Pancreas (tissue), 10 donors: ENCODE measurements around the gene RSPH6A. TPM values are rescaled to one million over a fixed set of nuclear protein-coding genes. Genes with fewer than 3 reads are reported as not detected.

Source experiments
- ATAC-seq, 4 donors: fragments of 200-7000 bp; cut with Tn5 transposase; one replicate each; pipeline versions ENCODE4 v1.8.0 to v1.9.1; 2020; ENCODE audit warnings: mild to moderate bottlenecking in 4 of 4, moderate library complexity in 4 of 4
- DNase-seq, 6 donors: peaks; one replicate each; pipeline ENCODE4 v3.0.0-alpha.2; 2020
- FAIRE-seq: peaks from 2 replicates; lab custom pipeline; 2012; peaks lifted over from hg19 to GRCh38; lab: Jason Lieb, UNC
- H3K27ac ChIP-seq, 4 donors: fragments of 200-600 bp; sonication (generic); 1 replicate in 3 of 4; 2 replicates in 1 of 4; pipeline versions ENCODE4 v1.5.0 to v1.8.0; 2020
- H3K27me3 ChIP-seq, 4 donors: fragments of 200-600 bp; one replicate each; pipeline ENCODE4 v1.8.0; 2021
- H3K36me3 ChIP-seq, 3 donors: fragments of 200-600 bp; sonication (generic) in 1 of 3; one replicate each; pipeline versions ENCODE4 v1.5.0 to v1.8.0; 2020 to 2021
- H3K4me1 ChIP-seq, 3 donors: fragments of 200-600 bp; one replicate each; pipeline ENCODE4 v1.8.0; 2021
- H3K4me3 ChIP-seq, 4 donors: fragments of 200-600 bp; sonication (generic) in 2 of 4; one replicate each; pipeline versions ENCODE4 v1.5.0 to v1.8.0; 2020 to 2021
- H3K9me3 ChIP-seq, 4 donors: fragments of 200-600 bp; one replicate each; pipeline ENCODE4 v1.8.0; 2021
- CTCF ChIP-seq, 4 donors: fragments of 200-600 bp; sonication (generic) in 3 of 4; IDR thresholded peaks; one replicate each; pipeline versions ENCODE4 v1.5.0 to v1.8.0; 2021; ENCODE audit warnings: antibody characterized with exemption in 4 of 4
- WGBS, 2 donors: extraction: QIAGEN DNeasy Blood & Tissue Kit; methylation state at CpG; one replicate each; pipeline ENCODE4 v1.1.7; 2013; 5-methylcytosine and 5-hydroxymethylcytosine counted together
- intact Hi-C, 3 donors: fragments of 100-400 bp; cut with DNase I; formaldehyde crosslinking; loops; one replicate each; pipeline versions ENCODE4 v1.11.1 to v1.14.2; 2022
- polyA plus RNA-seq, 2 donors: library from polyadenylated mRNA; stranded (reverse); fragments of 200-250 nt; gene quantifications; one replicate each; pipeline ENCODE4 v1.2.3, GENCODE V29; 2013
- total RNA-seq, 6 donors: library from RNA; stranded (reverse); fragmentation: NEBNext Ultra II Directional in 4 of 6; extraction: Animal tissue kit (Norgen Biotek cat#: 25700) in 4 of 6; gene quantifications; one replicate each; pipeline versions ENCODE4 v1.2.1 to v1.2.4, GENCODE V29; 2021 to 2023
- donor health status: healthy with polysubstance abuse.
- donor health status: DM: no; HTN: no; CAD: no; lungs with moderate emphysema.
- donor health status: DM: no; HTN: no; CAD: no.
- donor health status: control.
- donor health status: control.
- donor health status: Bipolar disorder and iron deficiency.
- donor health status: DM: yes; HTN: yes; CAD: no.
- donor health status: DM: no; HTN: no; CAD: no.
- donor health status: DM: no; HTN: no; CAD: no.
- donor health status: DM: yes; HTN: yes; CAD: no.

RSPH6A gene
- total and polyA plus RNA-seq, 8 donors: 0.08 TPM; not detected in 6

DNA sequence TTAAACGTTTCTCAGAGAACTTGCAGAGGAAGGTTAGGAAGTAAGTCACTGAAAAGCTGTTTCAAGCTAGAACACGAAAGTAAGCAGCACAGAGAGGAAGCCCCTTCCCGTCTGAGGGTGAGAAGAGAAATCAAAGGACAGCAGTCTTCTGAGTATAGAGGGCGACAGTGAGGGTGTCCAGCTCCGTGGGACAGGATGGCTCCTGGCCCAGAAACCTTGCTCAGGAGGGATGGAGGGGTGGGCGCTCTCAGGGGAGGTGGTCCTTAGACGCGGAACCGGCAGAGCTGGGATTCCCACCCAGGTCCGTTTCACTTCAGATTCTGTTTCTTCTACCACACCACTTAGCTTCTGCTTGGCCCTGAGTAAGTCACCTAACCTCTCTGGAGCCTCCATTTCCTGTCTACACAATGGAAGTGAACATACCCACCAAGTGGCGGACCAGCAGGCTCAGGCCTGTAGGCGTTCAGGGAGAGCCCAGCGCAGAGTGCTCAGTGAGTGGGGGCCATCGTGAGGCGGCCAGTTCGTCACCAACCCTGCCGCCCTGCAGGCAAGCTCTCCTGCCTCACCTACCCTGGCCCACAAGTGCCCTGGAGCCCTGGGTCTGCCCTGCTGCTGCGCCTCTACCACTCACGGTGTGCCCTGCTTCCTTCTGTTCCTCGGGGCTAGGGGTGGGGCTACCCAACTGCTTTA lies 5.5 kb upstream of the RSPH6A start:
- ATAC-seq (no peak), FAIRE-seq (no peak), DNase-seq (no peak)
- Histone ChIP-seq H3K4me3 (no peak overlapping the region), H3K4me1 (no peaks in the 10 kb centered on the region), H3K27ac (no peak overlapping the region), H3K36me3 (peaks cover 0 to 21% (median 0%) of the 10 kb centered on the region in 3 donors), H3K9me3 (no peaks in the 10 kb centered on the region), H3K27me3 (no peaks in the 10 kb centered on the region)
- intact Hi-C loops: no loop called here
- no peak for TF ChIP-seq CTCF (IDR thresholded peaks at IDR 0.05)
- WGBS, 2 donors: 78 to 80% methylated on average over 20 of the region's 20 CpGs

DNA sequence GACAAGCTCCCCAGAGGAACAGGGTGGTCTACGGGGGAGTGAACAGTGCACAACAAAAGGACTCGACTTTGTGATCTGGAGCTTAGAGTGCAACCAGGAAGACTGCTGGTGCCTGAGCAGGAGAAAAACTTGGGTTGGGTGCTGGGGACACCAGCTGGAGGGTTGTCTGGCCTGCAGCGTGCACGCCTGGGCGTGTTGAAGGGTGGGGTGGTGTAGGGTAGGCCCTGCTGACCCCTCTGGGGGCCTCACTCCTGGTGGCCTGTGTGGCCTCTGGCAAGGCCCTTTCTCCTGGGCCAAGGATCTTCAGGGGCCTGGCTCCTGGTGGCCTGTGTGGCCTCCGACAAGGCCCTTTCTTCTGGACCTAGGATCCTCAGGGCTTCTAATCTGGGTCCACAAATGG lies 4.7 kb upstream of the RSPH6A start:
- ATAC-seq (no peak), FAIRE-seq (no peak), DNase-seq (no peak)
- intact Hi-C loops: loop anchor here in 2 of 3 donors (5.0 to 10.0 kb wide), 2 partner anchors 195 to 198 kb away; no protein-coding TSS in a partner anchor
- Histone ChIP-seq H3K27me3 (no peaks in the 10 kb centered on the region), H3K36me3 (peaks cover 0 to 13% (median 0%) of the 10 kb centered on the region in 3 donors), H3K9me3 (no peaks in the 10 kb centered on the region), H3K27ac (no peak overlapping the region), H3K4me1 (no peaks in the 10 kb centered on the region), H3K4me3 (no peak overlapping the region)
- no peak for TF ChIP-seq CTCF (IDR thresholded peaks at IDR 0.05)
- WGBS, 2 donors: 86 to 87% methylated on average over 6 of the region's 6 CpGs

- intact Hi-C loops: loop anchor here in 2 of 3 donors (5.0 to 10.0 kb wide), 2 partner anchors 197 to 199 kb away; no protein-coding TSS in a partner anchor
- Histone ChIP-seq H3K36me3 (peaks cover 0 to 5% (median 0%) of the 10 kb centered on the region in 3 donors), H3K27ac (no peak overlapping the region), H3K4me3 (no peak overlapping the region), H3K27me3 (no peaks in the 10 kb centered on the region), H3K4me1 (no peaks in the 10 kb centered on the region), H3K9me3 (no peaks in the 10 kb centered on the region)
- WGBS, 2 donors: 76 to 80% methylated on average over 19 of the region's 19 CpGs
- DNase-seq (peak in 4 of 6 donors; percentile 33 to 82 (median 44)), FAIRE-seq (no peak), ATAC-seq (peak; percentile 15 to 29 (median 16))
- TF ChIP-seq CTCF (IDR thresholded peaks at IDR 0.05): no peak
Observed at GRCh38 chr19:45817725-45818301, 2.7 kb upstream of the RSPH6A start.

GRCh38 chr19:45817010-45817724 lies 2.1 kb upstream of the RSPH6A start:
- H3K27ac ChIP-seq: no peak overlapping the region
- FAIRE-seq: peak; percentile 34
- TF ChIP-seq CTCF (IDR thresholded peaks at IDR 0.05): peak; percentile 94 to 99 (median 98)
- DNase-seq: peak; percentile 90 to 99 (median 96)
- H3K36me3 ChIP-seq: no peaks in the 10 kb centered on the region
- no peaks in the 10 kb centered on the region for H3K27me3 ChIP-seq
- WGBS, 2 donors: 13 to 22% methylated on average over 24 of the region's 24 CpGs
- H3K4me1 ChIP-seq: no peaks in the 10 kb centered on the region
- peak; percentile 91 to 97 (median 93) for ATAC-seq
- intact Hi-C loops: loop anchor here in 2 of 3 donors (5.0 to 10.0 kb wide), 2 partner anchors 198 to 200 kb away; no protein-coding TSS in a partner anchor
- H3K4me3 ChIP-seq: no peak overlapping the region
- no peaks in the 10 kb centered on the region for H3K9me3 ChIP-seq
